Measurements from ENCODE around the gene TF.

DNA sequence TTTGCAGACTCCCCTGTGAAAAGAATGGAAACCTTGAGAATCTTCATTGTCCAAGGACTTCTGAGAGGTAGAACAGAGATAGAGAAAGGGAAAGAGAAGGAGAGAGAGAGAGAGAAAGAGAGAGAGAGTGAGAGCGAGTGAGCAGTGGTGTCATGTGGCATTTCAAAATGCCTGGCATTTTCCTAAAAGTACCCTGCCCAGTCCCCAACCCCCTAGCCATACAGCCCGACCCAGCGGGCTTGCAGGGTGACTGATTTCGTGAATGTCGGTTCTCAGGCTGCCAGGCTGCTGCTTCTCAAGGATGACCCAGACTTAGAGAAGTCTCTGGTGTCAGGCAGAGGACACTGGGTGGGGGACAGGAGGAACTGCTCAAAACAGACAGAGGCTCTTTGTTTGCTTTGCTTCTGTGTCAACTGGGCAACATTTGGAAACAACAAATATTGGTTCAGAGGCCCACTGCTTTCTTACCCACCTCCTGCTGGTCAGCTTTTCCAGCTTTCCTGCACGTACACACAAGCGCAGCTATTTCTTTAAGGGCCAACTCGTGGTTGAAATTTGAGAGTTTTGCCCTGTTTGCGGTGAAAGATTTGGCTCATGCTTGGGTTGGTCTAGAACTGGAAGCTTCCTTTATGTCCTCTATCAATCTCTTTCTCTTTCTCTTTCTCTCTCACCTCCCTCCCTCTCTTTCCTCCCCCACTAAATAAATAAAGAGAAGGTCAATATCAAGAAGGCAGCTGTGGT lies 3.7 kb upstream of the TF start:
- TF ChIP-seq, protein P1, sequence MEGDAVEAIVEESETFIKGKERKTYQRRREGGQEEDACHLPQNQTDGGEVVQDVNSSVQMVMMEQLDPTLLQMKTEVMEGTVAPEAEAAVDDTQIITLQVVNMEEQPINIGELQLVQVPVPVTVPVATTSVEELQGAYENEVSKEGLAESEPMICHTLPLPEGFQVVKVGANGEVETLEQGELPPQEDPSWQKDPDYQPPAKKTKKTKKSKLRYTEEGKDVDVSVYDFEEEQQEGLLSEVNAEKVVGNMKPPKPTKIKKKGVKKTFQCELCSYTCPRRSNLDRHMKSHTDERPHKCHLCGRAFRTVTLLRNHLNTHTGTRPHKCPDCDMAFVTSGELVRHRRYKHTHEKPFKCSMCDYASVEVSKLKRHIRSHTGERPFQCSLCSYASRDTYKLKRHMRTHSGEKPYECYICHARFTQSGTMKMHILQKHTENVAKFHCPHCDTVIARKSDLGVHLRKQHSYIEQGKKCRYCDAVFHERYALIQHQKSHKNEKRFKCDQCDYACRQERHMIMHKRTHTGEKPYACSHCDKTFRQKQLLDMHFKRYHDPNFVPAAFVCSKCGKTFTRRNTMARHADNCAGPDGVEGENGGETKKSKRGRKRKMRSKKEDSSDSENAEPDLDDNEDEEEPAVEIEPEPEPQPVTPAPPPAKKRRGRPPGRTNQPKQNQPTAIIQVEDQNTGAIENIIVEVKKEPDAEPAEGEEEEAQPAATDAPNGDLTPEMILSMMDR (IDR thresholded peaks at IDR 0.05), result no peak
- TF ChIP-seq POLR2AphosphoS5 (IDR thresholded peaks at IDR 0.05; ENCODE audit: low read depth, low read length) (no peak), ELF1 (IDR thresholded peaks at IDR 0.05) (no peak), MEF2A (IDR thresholded peaks at IDR 0.05; ENCODE audit: borderline replicate concordance, low read depth) (no peak), TEAD4 (IDR thresholded peaks at IDR 0.05; ENCODE audit: borderline replicate concordance, insufficient read depth) (no peak), RFX5 (IDR thresholded peaks at IDR 0.05; ENCODE audit: low read length) (no peak), RCOR1 (IDR thresholded peaks at IDR 0.05; ENCODE audit: low read length) (no peak)
- TF ChIP-seq, protein P2, sequence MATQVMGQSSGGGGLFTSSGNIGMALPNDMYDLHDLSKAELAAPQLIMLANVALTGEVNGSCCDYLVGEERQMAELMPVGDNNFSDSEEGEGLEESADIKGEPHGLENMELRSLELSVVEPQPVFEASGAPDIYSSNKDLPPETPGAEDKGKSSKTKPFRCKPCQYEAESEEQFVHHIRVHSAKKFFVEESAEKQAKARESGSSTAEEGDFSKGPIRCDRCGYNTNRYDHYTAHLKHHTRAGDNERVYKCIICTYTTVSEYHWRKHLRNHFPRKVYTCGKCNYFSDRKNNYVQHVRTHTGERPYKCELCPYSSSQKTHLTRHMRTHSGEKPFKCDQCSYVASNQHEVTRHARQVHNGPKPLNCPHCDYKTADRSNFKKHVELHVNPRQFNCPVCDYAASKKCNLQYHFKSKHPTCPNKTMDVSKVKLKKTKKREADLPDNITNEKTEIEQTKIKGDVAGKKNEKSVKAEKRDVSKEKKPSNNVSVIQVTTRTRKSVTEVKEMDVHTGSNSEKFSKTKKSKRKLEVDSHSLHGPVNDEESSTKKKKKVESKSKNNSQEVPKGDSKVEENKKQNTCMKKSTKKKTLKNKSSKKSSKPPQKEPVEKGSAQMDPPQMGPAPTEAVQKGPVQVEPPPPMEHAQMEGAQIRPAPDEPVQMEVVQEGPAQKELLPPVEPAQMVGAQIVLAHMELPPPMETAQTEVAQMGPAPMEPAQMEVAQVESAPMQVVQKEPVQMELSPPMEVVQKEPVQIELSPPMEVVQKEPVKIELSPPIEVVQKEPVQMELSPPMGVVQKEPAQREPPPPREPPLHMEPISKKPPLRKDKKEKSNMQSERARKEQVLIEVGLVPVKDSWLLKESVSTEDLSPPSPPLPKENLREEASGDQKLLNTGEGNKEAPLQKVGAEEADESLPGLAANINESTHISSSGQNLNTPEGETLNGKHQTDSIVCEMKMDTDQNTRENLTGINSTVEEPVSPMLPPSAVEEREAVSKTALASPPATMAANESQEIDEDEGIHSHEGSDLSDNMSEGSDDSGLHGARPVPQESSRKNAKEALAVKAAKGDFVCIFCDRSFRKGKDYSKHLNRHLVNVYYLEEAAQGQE (IDR thresholded peaks at IDR 0.05; ENCODE audit: low read depth, low read length), result no peak
- TF ChIP-seq, protein P3, sequence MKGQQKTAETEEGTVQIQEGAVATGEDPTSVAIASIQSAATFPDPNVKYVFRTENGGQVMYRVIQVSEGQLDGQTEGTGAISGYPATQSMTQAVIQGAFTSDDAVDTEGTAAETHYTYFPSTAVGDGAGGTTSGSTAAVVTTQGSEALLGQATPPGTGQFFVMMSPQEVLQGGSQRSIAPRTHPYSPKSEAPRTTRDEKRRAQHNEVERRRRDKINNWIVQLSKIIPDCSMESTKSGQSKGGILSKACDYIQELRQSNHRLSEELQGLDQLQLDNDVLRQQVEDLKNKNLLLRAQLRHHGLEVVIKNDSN (IDR thresholded peaks at IDR 0.05; ENCODE audit: borderline replicate concordance, low read depth), result no peak
